Epithelial cell of esophagus (primary cell): Measurements from ENCODE around the gene COL16A1.
A peak's percentile ranks its signal among the peaks of the same experiment; 100 is the strongest.

Experiments
- DNase-seq: peaks from one replicate; pipeline ENCODE4 v3.0.0; 2010; ENCODE audit warnings: low read depth
- H3K4me3 ChIP-seq: 2 replicates; pipeline ENCODE4 v1.5.1; 2011; ENCODE audit warnings: mild to moderate bottlenecking, low read length, control low read depth
- TF ChIP-seq, protein P1 (sequence below): IDR thresholded peaks from 2 replicates; pipeline ENCODE4 v1.5.1; 2011; ENCODE audit warnings: low read depth, mild to moderate bottlenecking, low read length, control low read depth, inconsistent platforms; ENCODE audit not compliant: insufficient read depth; ENCODE audit errors: missing control alignments

COL16A1 gene

DNA sequence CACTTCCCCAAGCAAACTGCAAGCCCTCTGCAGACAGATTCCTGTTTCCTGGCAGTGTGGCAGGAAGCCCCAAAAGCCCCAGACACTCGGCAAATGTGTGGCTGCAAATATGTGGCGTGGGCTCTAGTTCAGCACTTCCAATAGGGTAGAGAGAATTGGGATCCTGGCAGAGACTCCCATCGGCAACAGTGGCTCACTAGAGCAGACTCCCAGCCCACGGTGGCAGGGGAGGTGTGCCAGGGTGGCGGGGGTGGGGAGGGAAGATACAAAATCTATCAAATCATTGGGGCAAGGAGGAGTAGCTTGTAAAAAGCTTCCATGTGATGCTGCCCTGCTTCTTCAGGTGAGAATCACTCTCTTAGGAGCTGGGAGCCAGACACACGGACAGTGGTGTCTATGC, 25.9 kb downstream of the COL16A1 start:
- TF ChIP-seq, protein P1, sequence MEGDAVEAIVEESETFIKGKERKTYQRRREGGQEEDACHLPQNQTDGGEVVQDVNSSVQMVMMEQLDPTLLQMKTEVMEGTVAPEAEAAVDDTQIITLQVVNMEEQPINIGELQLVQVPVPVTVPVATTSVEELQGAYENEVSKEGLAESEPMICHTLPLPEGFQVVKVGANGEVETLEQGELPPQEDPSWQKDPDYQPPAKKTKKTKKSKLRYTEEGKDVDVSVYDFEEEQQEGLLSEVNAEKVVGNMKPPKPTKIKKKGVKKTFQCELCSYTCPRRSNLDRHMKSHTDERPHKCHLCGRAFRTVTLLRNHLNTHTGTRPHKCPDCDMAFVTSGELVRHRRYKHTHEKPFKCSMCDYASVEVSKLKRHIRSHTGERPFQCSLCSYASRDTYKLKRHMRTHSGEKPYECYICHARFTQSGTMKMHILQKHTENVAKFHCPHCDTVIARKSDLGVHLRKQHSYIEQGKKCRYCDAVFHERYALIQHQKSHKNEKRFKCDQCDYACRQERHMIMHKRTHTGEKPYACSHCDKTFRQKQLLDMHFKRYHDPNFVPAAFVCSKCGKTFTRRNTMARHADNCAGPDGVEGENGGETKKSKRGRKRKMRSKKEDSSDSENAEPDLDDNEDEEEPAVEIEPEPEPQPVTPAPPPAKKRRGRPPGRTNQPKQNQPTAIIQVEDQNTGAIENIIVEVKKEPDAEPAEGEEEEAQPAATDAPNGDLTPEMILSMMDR: no peak
- H3K4me3 ChIP-seq: no peak overlapping the region
- DNase-seq: no peak

DNA sequence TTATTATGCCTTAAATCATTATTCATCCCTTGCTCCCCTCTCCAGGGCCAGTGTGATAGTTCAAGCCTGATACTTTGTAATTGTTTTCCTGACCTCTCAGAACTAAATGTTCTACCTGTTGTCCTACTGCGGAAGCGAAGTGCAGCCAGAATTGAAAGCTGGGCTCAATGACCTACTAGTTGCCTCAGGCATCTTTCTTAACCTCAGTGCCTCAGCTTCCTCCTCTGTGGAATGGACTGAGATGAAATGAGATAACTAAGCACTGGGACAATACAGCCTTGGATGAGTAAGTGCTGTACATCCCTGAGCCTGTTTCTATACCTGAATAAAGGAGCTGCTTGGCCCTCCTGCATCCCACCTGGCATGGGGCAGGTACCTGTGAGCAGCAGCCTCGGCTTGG, 26.4 kb downstream of the COL16A1 start:
- TF ChIP-seq, protein P1: no peak
- DNase-seq: no peak
- H3K4me3 ChIP-seq: no peak overlapping the region

DNA sequence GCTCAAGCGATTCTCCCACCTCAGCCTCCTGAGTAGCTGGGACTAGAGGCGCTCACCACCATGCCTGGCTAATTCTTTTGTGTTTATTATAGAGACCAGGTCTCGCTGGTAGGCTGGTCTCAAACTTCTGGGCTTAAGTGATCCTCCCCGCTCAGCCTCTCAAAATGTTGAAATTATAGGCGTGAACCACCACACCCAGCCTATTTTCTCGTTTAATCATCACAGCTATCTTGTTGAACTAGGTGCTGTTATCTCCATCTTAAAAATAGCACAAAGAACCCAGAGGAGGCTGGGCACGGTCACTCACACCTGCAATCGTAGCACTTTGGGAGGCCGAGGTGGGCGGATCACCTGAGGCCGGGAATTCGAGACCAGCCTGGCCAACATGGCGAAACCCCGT, 28.1 kb downstream of the COL16A1 start:
- H3K4me3 ChIP-seq: no peak overlapping the region
- TF ChIP-seq, protein P1: no peak
- DNase-seq: peak; percentile 14

DNA sequence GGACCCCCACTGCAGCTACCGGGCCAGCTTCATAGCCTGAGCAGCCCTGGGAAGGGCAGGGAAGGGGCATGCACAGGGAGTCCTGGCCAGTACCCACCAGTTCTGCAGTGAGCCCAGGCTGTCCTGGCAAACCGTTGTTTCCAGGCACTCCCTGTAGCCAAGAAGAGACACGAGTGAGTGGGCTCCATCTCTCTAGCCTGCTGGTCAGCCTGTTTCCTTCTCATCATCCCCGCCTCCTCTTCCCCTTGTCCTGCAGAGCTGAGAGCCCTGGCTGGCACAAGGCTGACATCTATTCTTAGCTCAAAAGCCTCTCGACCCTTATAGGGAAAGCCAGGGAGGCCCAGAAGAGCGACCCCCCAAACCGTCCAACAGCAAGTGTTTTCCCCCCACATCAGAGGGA, 28.7 kb downstream of the COL16A1 start:
- DNase-seq: no peak
- TF ChIP-seq, protein P1: no peak
- no peak overlapping the region for H3K4me3 ChIP-seq

DNA sequence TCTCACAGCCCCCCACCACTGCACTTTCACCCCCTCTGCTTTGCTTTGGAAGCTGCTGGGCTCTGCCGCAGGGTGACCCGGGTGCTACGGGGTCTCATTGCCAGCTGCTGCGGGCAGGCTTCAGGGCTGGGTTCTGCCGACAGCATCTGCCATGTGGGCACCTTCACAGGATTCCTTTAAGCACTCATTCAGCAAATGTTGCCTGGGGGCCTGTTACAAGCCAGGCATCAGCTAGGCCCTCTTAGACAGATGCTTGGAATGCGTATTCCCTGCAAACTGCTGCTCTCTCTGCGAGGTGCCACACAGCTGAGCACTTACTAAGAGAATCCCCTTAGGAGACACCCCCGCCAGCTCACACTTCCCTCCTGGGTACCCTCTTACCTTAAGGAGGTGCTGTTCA, 29.2 kb downstream of the COL16A1 start:
- no peak overlapping the region for H3K4me3 ChIP-seq
- DNase-seq: peak; percentile 14
- TF ChIP-seq, protein P1: no peak

DNA sequence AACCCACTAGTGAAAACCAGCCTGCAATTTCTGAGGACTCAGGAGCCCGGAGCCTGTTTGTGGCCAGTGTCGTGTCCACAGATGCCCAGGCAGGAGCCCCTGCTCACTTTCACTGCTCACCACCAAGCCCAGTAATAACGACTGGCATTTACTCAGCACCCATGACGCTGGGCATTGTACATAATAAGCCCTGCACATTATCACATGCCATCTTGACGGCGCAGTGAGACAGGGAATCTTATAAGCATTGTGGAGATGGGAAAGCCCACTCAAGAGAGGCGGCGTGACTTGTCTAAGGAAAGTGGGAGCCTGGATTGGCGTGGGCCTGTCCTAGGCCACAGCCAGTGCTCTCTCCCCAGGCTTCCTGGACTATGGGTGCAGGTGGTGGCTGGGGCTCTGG, 30.4 kb downstream of the COL16A1 start:
- TF ChIP-seq, protein P1: no peak
- DNase-seq: no peak
- H3K4me3 ChIP-seq: no peak overlapping the region

DNA sequence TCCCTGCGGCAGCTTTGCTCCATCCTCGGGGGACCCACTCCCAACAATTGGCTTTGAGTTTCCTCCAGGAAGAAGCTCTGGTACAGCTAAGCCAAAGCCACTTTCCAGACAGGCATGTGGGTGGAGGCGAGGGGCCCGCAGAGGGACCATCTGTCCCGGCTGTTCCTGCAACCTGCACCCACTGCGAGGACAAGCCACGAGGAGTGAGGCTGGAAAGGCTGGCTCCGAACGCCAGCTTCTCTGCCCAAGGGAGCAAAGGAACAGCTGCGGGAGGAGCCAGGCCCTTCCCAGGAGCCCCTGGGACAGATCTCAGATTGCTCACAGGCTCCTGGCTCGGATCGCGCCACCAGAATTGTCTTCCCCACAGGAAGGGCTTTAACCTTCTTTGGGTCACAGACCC, 30.8 kb downstream of the COL16A1 start:
- H3K4me3 ChIP-seq: no peak overlapping the region
- TF ChIP-seq, protein P1: no peak
- DNase-seq: no peak
